ENCODE results near the gene PLEKHN1.
"Not testable (repeated sequence)": the region's sequence is repeated elsewhere in the genome, so short reads cannot be mapped to it uniquely, and the experiment has no call there.

Gene PLEKHN1

GRCh38 chr1:995665-996633, 29.7 kb downstream of the PLEKHN1 start:
- DNase-seq = no peak

DNA sequence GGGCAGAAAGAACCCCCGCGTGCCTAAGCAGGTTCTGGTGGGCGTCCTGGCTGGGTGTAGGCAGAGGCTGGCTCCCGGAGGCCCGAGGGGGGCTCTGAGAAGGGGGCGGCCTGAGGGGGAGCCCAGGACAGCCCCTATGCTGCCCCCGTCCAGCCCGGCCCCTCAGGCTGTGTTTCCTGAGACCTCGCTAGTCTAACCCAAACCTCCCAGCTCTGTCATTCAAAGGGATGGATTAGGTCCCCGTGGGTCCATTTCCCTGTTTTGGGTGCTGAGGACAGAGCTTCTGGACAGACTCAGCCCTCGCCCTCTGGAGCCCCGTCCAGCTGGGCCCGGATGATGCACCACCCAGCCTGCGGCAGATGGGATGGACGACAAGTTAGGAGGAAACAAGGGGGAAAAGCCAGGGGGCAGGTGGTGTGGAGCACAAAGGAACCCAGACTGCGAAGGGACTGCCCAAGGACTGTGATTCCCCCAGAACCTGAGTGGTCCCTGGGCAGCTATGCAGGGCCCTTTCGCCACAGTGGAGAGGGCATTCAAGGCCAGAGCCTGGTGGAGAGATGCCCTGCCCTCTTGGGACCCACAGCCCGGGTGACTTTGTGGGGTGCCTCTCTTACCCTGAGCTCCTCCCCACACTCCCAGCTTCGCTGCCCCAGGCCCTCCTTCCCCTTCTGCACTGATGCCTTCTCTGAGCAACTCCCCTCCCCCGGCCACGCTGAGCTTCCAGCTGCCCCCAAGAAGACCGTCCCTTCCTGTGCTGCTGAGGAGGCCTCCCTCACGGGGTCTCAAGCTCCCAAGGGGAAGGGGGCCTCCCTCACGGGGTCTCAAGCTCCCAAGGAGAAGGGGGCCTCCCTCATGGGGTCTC, 30.8 kb downstream of the PLEKHN1 start:
- no peak for DNase-seq

DNA sequence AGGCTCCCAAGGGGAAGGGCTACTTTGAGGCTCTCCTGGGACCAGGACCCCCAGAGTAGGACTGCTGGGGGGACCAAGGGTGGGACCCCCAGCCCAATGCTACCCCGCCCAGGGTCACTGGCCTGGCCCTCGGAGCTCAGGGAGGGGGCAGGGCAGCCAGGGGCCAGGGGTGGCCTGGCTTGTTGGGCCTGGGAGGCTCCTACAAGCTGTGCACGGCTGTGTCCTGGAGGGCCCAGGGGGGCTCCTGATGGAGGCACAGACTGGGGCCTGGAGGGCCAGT, 31.4 kb downstream of the PLEKHN1 start:
- no peak for DNase-seq

- no peak for DNase-seq
Observed at GRCh38 chr1:997993-998744, 31.9 kb downstream of the PLEKHN1 start.

GRCh38 chr1:998745-998994, 32.4 kb downstream of the PLEKHN1 start:
- peak in 2 of 3 experiments; percentile 57 to 73 for DNase-seq

- DNase-seq = peak in 2 of 3 experiments; percentile 60 to 67
Observed at GRCh38 chr1:998995-999724, 32.9 kb downstream of the PLEKHN1 start.

GRCh38 chr1:999725-1000356, 33.6 kb downstream of the PLEKHN1 start, which contains the start of gene HES4:
Gene HES4, minus strand, starts transcription at chr1:1000097. Its CDS starts 124 bp downstream, at chr1:999973.
- peak; percentile 48 to 87 (median 87) for DNase-seq

DNA sequence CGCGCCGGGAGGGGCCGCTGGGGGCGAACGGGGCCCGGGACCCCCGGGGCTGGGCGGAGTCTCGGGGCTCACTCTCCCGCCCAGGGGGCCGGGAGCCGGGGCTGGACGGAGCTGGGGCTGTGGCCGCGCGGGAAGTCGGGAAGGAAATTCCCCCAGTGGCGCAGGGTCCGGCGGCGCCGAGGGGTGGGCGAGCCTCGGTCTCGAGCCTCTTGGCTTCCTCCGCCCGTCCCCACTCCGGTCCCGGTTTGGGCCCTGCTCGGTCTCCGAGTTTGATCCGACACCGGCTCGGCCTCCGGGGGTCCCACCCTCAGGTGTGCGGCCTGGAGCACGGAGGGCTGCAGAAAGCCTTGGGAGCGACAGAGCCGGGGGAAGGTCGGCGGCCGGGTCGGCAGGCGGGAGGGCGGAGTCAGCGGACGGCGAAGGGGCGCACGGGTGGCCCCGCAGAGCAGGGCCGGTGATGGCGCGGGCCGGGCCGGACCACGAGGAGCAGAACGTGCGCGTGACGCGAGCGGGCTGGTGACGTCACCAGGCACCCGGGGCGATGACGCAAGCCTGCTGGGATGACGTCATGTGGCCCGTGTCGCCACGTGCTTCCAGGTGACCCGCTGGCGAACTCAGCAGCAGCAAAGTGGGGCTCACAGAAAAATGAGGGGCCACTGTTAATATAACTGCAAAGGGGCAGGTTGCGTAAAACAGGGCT, 34.2 kb downstream of the PLEKHN1 start:
- DNase-seq = peak in 2 of 3 experiments; percentile 82 to 87

DNA sequence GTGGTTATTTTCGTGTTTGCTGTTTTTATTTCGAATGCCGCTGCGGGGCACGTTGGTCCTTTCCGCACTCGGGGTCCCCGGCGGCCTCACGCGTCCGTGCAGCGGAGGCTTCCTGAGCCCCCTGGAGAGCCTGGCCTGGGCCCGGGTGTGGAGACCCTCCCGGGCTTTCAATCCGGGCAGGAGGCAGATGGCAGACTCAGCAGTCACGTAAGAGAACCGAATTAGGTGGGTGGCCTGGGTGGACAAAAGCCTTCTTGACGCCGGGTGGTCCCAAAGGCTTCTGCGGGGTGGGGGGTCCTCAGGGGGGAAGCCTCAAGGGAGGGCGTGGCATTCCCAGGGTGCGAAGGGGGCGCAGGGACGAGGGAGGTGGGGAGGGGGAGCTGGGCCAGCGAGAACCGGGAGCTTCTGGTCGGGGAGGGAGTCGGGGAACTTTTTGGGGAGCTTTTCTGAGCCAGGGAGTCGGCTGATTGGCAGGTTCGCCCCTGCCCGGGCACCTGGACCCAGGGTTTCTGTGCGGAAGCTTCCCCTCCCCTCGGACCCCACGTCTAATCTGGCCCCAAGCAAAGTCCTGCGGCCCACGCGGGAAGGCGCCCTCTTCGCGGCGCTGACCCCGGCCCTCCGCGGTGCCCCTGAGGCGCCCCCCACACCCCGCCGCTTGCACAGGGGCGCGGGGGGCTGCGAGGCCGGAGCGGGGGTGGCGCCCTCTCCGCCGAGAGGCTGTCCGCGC, 34.9 kb downstream of the PLEKHN1 start:
- no peak for DNase-seq

- DNase-seq = no peak
Observed at GRCh38 chr1:1003618-1004419, 37.5 kb downstream of the PLEKHN1 start.

DNA sequence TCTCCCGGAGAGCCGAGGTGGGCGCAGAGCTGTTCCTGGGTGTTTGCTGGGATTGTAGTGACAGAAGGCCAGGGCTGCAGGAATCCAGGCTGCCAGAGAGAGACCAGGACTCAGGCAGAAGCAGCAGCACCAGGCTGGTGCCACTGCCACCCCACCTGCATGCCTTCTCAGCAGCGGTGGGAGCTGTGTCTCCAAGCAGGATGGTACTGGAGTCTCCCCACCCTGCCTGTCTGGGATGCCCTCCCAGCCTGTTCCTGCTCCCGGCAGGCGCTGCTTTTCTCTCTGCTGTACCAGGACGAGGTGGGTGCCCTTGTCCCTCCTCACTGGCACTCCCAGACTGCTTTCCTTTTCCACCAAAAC, 38.1 kb downstream of the PLEKHN1 start:
- no peak for DNase-seq

DNA sequence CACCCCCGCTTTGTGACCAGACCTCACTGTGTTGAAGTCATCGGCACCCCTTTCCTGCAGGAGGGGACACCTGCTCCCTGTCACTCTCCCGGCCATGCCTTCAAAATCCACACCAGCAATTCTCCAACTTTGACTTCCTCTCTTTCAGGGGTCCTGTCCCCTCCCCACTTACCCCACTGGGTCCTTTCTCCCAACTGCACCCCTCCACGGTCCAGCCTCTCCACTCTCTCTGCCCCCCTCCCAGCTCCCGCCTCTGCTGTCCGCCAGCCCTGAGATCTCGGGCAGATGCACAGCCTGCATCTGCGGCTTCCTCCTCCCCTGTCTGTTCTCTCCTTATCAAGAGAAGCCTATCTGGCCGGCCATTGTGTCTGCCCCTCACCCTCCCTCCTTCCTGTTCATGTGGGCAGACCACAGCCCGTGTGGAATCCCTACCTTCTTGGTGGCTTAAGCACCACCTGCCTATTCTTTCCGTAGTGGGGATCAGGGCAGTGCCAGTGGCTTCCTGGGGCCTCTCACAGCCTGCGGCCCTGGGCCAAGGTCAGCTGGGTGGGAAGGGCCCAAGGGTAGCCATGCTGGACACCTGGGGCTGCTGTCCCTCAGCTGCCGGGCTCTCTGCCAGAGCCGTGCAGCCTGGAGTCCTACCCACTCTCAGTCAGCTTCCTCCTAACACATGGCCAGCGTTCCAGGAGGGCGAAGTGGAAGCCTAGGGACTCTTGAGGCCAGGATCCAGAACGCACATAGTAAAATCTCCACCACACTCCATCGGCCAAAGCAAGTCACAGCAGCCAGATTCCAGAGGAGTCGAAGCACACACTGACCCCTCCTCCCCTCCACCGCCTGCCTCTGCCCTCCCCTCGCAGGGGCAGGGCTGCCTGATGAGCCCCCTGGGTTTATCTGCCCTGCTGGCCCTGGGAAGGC, 38.8 kb downstream of the PLEKHN1 start:
- peak in 1 of 3 experiments; percentile 38 for DNase-seq

DNA sequence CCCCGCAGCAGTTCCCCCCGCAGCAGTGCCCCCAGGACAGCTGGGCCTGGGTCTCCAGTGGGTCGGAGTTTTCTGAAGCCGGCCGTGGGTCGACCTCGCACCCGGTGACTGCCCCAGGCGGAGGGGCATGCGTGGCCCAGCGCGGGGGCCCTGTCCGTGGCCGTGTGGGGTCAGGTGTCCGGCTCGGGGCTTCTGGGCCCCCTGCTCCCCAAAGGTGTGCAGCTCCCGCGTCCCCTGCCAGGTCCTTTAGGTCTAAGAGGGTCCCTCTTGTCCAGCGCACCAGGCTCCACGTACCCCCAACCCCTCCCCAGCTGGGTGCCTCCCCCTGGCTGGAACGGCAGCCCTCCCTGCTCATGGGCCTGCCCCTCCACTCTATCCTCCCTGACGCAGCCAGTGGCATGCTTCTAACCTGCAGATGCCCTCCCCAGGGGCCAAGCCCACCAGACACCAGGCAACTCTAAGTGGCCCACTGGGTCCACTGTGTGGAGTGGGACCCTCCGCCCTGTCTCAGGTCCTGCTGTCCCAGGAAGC, 39.6 kb downstream of the PLEKHN1 start:
- no peak for DNase-seq

- DNase-seq = no peak
Observed at GRCh38 chr1:1006305-1007159, 40.2 kb downstream of the PLEKHN1 start.

GRCh38 chr1:1010131-1010530, 43.8 kb downstream of the PLEKHN1 start:
- not testable (repeated sequence) for DNase-seq

- no peak for DNase-seq
Observed at GRCh38 chr1:1011396-1011949, 45.2 kb downstream of the PLEKHN1 start.

DNA sequence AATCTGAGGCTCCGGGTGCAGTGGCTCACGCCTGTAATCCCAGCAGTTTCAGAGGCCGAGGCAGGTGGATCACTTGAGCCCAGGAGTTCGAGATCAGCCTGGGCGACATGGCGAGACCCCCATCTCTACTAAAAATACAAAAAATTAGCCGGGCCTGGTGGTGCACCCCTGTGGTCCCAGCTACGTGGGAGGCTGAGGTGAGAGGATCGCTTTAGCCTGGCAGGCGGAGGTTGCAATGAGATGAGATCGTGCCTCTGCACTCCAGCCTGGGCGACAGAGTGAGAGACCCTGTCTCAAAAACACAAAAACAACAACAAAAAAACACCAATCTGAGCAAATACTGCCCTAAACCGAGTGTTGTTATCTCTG, 46.4 kb downstream of the PLEKHN1 start:
- DNase-seq = not testable (repeated sequence)
